Measurements from ENCODE around the gene HMG20A. TPM values are rescaled to one million over a fixed set of nuclear protein-coding genes. Genes with fewer than 3 reads are reported as not detected.

The HMG20A gene
- total RNA-seq, 1 experiment from 2014 or later = 62.2 TPM

DNA sequence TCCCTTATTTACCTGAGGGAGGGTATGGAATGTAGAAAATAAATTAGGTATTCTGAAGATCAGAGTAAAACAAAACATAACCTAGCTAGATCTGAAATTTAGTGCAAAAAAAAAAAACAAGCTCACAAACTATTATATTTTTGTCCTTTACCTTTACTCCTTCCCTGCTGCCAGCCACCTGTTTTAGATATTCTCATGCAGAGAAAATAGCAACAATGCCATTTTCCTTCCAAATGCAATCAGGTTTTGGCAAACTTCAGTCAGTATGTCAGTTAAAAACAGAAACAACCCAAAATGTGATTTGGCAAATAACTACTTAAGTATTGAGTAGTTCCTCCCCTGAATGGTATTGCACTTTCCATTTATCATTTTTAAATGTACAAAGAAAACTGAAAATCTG lies 36.6 kb upstream of the HMG20A start:
- no peaks in the 10 kb centered on the region for H3K9me3 Mint-ChIP-seq
- H3K36me3 Mint-ChIP-seq = no peaks in the 10 kb centered on the region
- TF ChIP-seq CBFB (CRISPR knock-in tag; IDR thresholded peaks at IDR 0.05; ENCODE audit: low read depth) (no peak), FOXP1 (CRISPR knock-in tag; IDR thresholded peaks at IDR 0.05; ENCODE audit: borderline replicate concordance) (no peak), ATF1 (CRISPR knock-in tag; IDR thresholded peaks at IDR 0.05) (no peak), TEAD1 (CRISPR knock-in tag; IDR thresholded peaks at IDR 0.05) (no peak), RORB (CRISPR knock-in tag; IDR thresholded peaks at IDR 0.05) (no peak), ZNF416 (CRISPR knock-in tag; IDR thresholded peaks at IDR 0.05) (no peak), ZBTB43 (CRISPR knock-in tag; IDR thresholded peaks at IDR 0.05) (no peak), CREB1 (CRISPR knock-in tag; IDR thresholded peaks at IDR 0.05) (no peak), E2F1 (CRISPR knock-in tag; IDR thresholded peaks at IDR 0.05) (no peak), TCF7 (CRISPR knock-in tag; IDR thresholded peaks at IDR 0.05; ENCODE audit: low read depth) (no peak), ZNF671 (CRISPR knock-in tag; IDR thresholded peaks at IDR 0.05) (no peak), SMAD3 (CRISPR knock-in tag; IDR thresholded peaks at IDR 0.05; ENCODE audit: borderline replicate concordance) (no peak), MXD4 (CRISPR knock-in tag; IDR thresholded peaks at IDR 0.05; ENCODE audit: borderline replicate concordance) (no peak), ZNF263 (CRISPR knock-in tag; IDR thresholded peaks at IDR 0.05; ENCODE audit: low read depth) (no peak), TP53 (CRISPR knock-in tag; IDR thresholded peaks at IDR 0.05) (no peak), ZSCAN18 (CRISPR knock-in tag; IDR thresholded peaks at IDR 0.05) (no peak)
- TF ChIP-seq, protein P1, sequence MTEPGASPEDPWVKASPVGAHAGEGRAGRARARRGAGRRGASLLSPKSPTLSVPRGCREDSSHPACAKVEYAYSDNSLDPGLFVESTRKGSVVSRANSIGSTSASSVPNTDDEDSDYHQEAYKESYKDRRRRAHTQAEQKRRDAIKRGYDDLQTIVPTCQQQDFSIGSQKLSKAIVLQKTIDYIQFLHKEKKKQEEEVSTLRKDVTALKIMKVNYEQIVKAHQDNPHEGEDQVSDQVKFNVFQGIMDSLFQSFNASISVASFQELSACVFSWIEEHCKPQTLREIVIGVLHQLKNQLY (CRISPR knock-in tag; IDR thresholded peaks at IDR 0.05) = no peak
- POLR2A ChIA-PET = no interaction called here
- CTCF ChIA-PET = interaction anchor here (0.6 kb wide), 1 partner anchor 35 kb away, joined by 4 read pairs; no protein-coding TSS in a partner anchor
- H3K27ac Mint-ChIP-seq = no peak overlapping the region
- ATAC-seq = no peak
- H3K4me3 Mint-ChIP-seq = no peak overlapping the region
- no peak for DNase-seq (ENCODE audit: low spot score)
- peaks cover 25% of the 10 kb centered on the region for H3K4me1 Mint-ChIP-seq
- H3K27me3 Mint-ChIP-seq (ENCODE audit: low read depth) = no peaks in the 10 kb centered on the region

DNA sequence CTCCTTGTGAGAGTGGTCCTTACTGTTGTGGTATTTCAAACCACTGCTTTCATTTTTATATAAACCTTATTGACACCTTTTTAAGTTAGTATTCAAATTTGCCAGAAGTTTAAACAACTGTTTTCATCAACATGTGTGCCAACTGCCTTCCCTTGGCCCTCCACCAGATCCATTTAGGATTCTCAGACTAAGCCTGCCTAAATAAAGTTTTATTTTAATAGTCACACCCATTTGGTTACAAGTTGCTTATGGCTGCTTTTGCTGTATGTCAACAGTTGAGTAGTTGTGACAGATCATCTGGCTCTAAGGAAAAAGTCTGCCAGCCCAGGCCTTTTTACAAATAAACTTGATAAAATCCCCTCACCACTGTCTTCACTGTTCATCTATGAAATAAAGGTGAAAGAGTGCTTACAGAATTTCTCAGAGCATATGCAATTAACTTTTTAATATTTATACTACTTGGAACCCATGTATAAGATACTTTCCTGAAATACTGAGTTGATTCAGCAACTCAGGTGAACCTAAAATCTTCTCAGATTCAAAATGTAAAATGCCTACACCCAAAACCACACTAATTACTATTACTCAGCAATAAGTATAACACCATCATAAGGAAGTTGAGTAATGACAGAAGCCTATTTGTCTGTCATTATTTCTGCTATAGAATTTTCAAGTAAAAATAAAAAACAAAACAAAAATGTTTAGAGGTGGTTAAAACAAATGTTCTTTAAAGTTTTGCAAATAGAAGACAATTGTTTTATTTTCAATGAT lies 35.9 kb upstream of the HMG20A start:
- DNase-seq (ENCODE audit: low spot score) = no peak
- Mint-ChIP-seq H3K4me1 (peaks cover 25% of the 10 kb centered on the region), H3K27ac (no peak overlapping the region), H3K9me3 (no peaks in the 10 kb centered on the region), H3K27me3 (ENCODE audit: low read depth) (no peaks in the 10 kb centered on the region), H3K4me3 (no peak overlapping the region), H3K36me3 (no peaks in the 10 kb centered on the region)
- ChIA-PET POLR2A (no interaction called here), CTCF (interaction anchor here (0.6 kb wide), 1 partner anchor 34 kb away, joined by 4 read pairs; no protein-coding TSS in a partner anchor)
- ATAC-seq = no peak
- TF ChIP-seq, protein P2, sequence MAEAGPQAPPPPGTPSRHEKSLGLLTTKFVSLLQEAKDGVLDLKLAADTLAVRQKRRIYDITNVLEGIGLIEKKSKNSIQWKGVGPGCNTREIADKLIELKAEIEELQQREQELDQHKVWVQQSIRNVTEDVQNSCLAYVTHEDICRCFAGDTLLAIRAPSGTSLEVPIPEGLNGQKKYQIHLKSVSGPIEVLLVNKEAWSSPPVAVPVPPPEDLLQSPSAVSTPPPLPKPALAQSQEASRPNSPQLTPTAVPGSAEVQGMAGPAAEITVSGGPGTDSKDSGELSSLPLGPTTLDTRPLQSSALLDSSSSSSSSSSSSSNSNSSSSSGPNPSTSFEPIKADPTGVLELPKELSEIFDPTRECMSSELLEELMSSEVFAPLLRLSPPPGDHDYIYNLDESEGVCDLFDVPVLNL (CRISPR knock-in tag; IDR thresholded peaks at IDR 0.05; ENCODE audit: borderline replicate concordance, low read depth) = no peak
- TF ChIP-seq ESRRA (CRISPR knock-in tag; IDR thresholded peaks at IDR 0.05; ENCODE audit: borderline replicate concordance) (no peak), FOXP1 (CRISPR knock-in tag; IDR thresholded peaks at IDR 0.05; ENCODE audit: borderline replicate concordance) (no peak), JUN (CRISPR knock-in tag; IDR thresholded peaks at IDR 0.05) (no peak), HMGA2 (CRISPR knock-in tag; IDR thresholded peaks at IDR 0.05) (no peak), NFATC4 (CRISPR knock-in tag; IDR thresholded peaks at IDR 0.05) (no peak), NR2C2 (CRISPR knock-in tag; IDR thresholded peaks at IDR 0.05) (no peak), MXD4 (CRISPR knock-in tag; IDR thresholded peaks at IDR 0.05; ENCODE audit: borderline replicate concordance) (no peak), NFYB (CRISPR knock-in tag; conservative IDR thresholded peaks at IDR 0.05; ENCODE audit: low read depth) (no peak), GRHL2 (CRISPR knock-in tag; IDR thresholded peaks at IDR 0.05; ENCODE audit: insufficient replicate concordance, severe bottlenecking) (no peak), IRF2 (CRISPR knock-in tag; IDR thresholded peaks at IDR 0.05; ENCODE audit: borderline replicate concordance, low read depth) (no peak), CREB1 (CRISPR knock-in tag; IDR thresholded peaks at IDR 0.05) (no peak), ZNF671 (CRISPR knock-in tag; IDR thresholded peaks at IDR 0.05) (no peak), EMX1 (CRISPR knock-in tag; IDR thresholded peaks at IDR 0.05) (no peak)
- TF ChIP-seq, protein P3, sequence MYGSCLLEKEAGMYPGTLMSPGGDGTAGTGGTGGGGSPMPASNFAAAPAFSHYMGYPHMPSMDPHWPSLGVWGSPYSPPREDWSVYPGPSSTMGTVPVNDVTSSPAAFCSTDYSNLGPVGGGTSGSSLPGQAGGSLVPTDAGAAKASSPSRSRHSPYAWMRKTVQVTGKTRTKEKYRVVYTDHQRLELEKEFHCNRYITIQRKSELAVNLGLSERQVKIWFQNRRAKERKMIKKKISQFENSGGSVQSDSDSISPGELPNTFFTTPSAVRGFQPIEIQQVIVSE (CRISPR knock-in tag; IDR thresholded peaks at IDR 0.05; ENCODE audit: borderline replicate concordance) = no peak

All from WTC11 (cell line).